SK-N-SH treated with all-trans-retinoic acid at 6 μM for 48 hours (cell line): ENCODE results near the gene PRRG4.

Experiments used
- BACH2 ChIP-seq: fragments of 250-450 bp; sonication (Bioruptor Pico); IDR thresholded peaks from 2 replicates; pipeline ENCODE4 v1.9.0; 2021; ENCODE audit warnings: mild to moderate bottlenecking, borderline replicate concordance
- CSDC2 ChIP-seq: fragments of 250-450 bp; sonication (Bioruptor Pico); IDR thresholded peaks from 2 replicates; pipeline ENCODE4 v1.5.0; 2020; ENCODE audit warnings: mild to moderate bottlenecking, moderate library complexity
- CSRNP3 ChIP-seq: fragments of 250-450 bp; sonication (Bioruptor Pico); IDR thresholded peaks from 2 replicates; pipeline ENCODE4 v1.5.1; 2021; ENCODE audit warnings: mild to moderate bottlenecking, moderate library complexity
- ESRRG ChIP-seq: fragments of 250-450 bp; sonication (Bioruptor Pico); IDR thresholded peaks from 2 replicates; pipeline ENCODE4 v1.6.1; 2021; ENCODE audit warnings: mild to moderate bottlenecking
- ISL1 ChIP-seq: fragments of 250-450 bp; sonication (Bioruptor Pico); IDR thresholded peaks from 2 replicates; pipeline ENCODE4 v2.1.2; 2022; ENCODE audit warnings: mild to moderate bottlenecking, moderate library complexity
- PATZ1 ChIP-seq: fragments of 250-450 bp; sonication (Bioruptor Pico); IDR thresholded peaks from 2 replicates; pipeline ENCODE4 v1.8.0; 2020; ENCODE audit warnings: mild to moderate bottlenecking, moderate library complexity, borderline replicate concordance
- POU6F1 ChIP-seq: fragments of 250-450 bp; sonication (Bioruptor Pico); IDR thresholded peaks from 2 replicates; pipeline ENCODE4 v1.8.0; 2021; ENCODE audit warnings: low read depth, mild to moderate bottlenecking, moderate library complexity, borderline replicate concordance
- RARB ChIP-seq: fragments of 250-450 bp; sonication (Bioruptor Pico); IDR thresholded peaks from 2 replicates; pipeline ENCODE4 v1.8.0; 2021; ENCODE audit warnings: mild to moderate bottlenecking, moderate library complexity
- SNAI2 ChIP-seq: fragments of 250-450 bp; sonication (Bioruptor Pico); IDR thresholded peaks from 2 replicates; pipeline ENCODE4 v1.5.0; 2020; ENCODE audit warnings: mild to moderate bottlenecking, moderate library complexity
- TOX ChIP-seq: fragments of 250-450 bp; sonication (Bioruptor Pico); IDR thresholded peaks from 2 replicates; pipeline ENCODE4 v1.8.0; 2021; ENCODE audit warnings: mild to moderate bottlenecking, moderate library complexity, borderline replicate concordance
- TSHZ2 ChIP-seq: fragments of 250-450 bp; sonication (Bioruptor Pico); IDR thresholded peaks from 2 replicates; pipeline ENCODE4 v1.5.0; 2020; ENCODE audit warnings: mild to moderate bottlenecking, moderate library complexity
- ZC3H10 ChIP-seq: fragments of 250-450 bp; sonication (Bioruptor Pico); IDR thresholded peaks from 2 replicates; pipeline ENCODE4 v1.5.1; 2021; ENCODE audit warnings: mild to moderate bottlenecking, moderate library complexity
- ZFP3 ChIP-seq: fragments of 250-450 bp; sonication (Bioruptor Pico); IDR thresholded peaks from 2 replicates; pipeline ENCODE4 v1.5.0; 2020; ENCODE audit warnings: mild to moderate bottlenecking, moderate library complexity
- ZFP30 ChIP-seq: fragments of 450-650 bp; formaldehyde crosslinking; IDR thresholded peaks from 2 replicates; pipeline ENCODE4 v1.5.0; 2022; ENCODE audit warnings: mild to moderate bottlenecking, moderate library complexity

GRCh38 chr11:32905028-32905667 lies 75.4 kb downstream of the PRRG4 start:
- TF ChIP-seq SNAI2 (CRISPR knock-in tag) (no peak), ZFP3 (CRISPR knock-in tag) (no peak), RARB (CRISPR knock-in tag) (no peak), CSDC2 (CRISPR knock-in tag) (no peak), ESRRG (CRISPR knock-in tag) (no peak), CSRNP3 (CRISPR knock-in tag) (no peak), ZC3H10 (CRISPR knock-in tag) (no peak), ISL1 (CRISPR knock-in tag) (no peak), TSHZ2 (no peak), POU6F1 (CRISPR knock-in tag) (no peak), ZFP30 (no peak), PATZ1 (CRISPR knock-in tag) (no peak), BACH2 (CRISPR knock-in tag) (no peak), TOX (CRISPR knock-in tag) (no peak)
